Suprapubic skin (tissue), 3 donors: ENCODE data around the gene FAM217B.

Source experiments
- POLR2AphosphoS5 ChIP-seq, 3 donors: sonication (generic); formaldehyde crosslinking; IDR thresholded peaks; one replicate each; pipeline ENCODE4 v1.6.1; 2017; ENCODE audit warnings: antibody characterized with exemption in 3 of 3
- TF ChIP-seq, protein P1 (sequence below), 2 donors: fragments of 200-600 bp in 1 of 2; fragments of 450-650 bp in 1 of 2; sonication (generic) in 1 of 2; IDR thresholded peaks; one replicate each; pipeline ENCODE4 v1.5.1; 2016 to 2019; ENCODE audit warnings: antibody characterized with exemption in 2 of 2, mild to moderate bottlenecking in 1 of 2, moderate library complexity in 1 of 2

DNA sequence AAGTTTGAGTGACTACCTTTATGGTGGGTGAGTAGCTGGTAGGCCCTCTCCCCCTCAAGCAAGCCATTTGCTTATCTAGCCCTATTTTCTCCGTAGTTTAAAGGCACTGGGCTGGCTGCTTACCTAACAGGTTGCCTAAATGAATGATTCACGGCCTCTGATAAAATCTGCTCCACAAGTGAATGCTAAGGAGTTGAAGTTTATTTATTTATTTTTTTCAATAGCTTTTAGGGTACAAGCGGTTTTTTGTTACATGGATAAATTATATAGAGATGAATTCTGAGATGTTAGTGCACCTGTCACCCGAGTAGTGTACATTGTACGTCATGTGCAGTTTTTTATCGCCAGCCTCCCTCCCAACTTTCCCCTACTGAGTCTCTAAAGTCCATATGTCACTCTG lies 9.7 kb downstream of the FAM217B start:
- TF ChIP-seq, protein P1, sequence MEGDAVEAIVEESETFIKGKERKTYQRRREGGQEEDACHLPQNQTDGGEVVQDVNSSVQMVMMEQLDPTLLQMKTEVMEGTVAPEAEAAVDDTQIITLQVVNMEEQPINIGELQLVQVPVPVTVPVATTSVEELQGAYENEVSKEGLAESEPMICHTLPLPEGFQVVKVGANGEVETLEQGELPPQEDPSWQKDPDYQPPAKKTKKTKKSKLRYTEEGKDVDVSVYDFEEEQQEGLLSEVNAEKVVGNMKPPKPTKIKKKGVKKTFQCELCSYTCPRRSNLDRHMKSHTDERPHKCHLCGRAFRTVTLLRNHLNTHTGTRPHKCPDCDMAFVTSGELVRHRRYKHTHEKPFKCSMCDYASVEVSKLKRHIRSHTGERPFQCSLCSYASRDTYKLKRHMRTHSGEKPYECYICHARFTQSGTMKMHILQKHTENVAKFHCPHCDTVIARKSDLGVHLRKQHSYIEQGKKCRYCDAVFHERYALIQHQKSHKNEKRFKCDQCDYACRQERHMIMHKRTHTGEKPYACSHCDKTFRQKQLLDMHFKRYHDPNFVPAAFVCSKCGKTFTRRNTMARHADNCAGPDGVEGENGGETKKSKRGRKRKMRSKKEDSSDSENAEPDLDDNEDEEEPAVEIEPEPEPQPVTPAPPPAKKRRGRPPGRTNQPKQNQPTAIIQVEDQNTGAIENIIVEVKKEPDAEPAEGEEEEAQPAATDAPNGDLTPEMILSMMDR (IDR thresholded peaks at IDR 0.05), result no peak
- TF ChIP-seq POLR2AphosphoS5 (IDR thresholded peaks at IDR 0.05), result no peak
